Measurements from ENCODE around the gene OLFML2A. TPM values are rescaled to one million over a fixed set of nuclear protein-coding genes. Genes with fewer than 3 reads are reported as not detected.

Gene OLFML2A
- total and polyA plus RNA-seq, 10 donors: 3.0 to 187 (median 117) TPM

DNA sequence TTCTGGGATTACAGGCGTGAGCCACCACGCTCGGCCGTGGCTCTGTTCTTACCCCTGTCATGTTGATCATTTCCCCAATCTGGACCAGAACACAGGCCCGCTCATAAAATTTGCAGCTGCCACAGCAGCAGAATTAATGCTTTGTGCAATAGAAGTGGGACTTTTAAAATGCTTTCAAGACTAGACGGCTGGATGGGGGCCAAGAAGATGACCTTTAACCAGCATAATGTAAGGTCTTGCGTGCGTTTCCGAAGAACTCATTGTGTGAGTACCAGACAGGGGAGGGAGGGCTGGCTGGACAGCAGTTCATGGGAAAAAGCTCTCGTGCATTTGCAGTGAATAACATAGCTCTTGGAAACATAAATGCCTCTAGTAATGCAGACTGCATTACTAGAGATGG, 72.9 kb downstream of the OLFML2A start:
- H3K27me3 ChIP-seq (replicated peaks in 1 of 7): no peaks in the 10 kb centered on the region
- DNase-seq: no peak
- H3K9me3 ChIP-seq: no peaks in the 10 kb centered on the region
- H3K27ac ChIP-seq: no peak overlapping the region
- no peaks in the 10 kb centered on the region for H3K36me3 ChIP-seq
- intact Hi-C loops (cut with DNase I; ENCODE audit: low total_unique reads): loop anchor here (10.0 kb wide), 1 partner anchor 295 kb away; the partner anchor contains the start of gene SCAI
- no peak overlapping the region for H3K4me3 ChIP-seq
- H3K4me1 ChIP-seq: peaks cover 11 to 24% (median 16%) of the 10 kb centered on the region in 6 donors
- 59 to 77% (median 73%) methylated on average over 10 of the region's 10 CpGs for WGBS, 5 donors
- TF ChIP-seq POLR2AphosphoS5 (IDR thresholded peaks at IDR 0.05) (no peak), POLR2A (IDR thresholded peaks at IDR 0.05) (no peak)
- TF ChIP-seq, protein P1, sequence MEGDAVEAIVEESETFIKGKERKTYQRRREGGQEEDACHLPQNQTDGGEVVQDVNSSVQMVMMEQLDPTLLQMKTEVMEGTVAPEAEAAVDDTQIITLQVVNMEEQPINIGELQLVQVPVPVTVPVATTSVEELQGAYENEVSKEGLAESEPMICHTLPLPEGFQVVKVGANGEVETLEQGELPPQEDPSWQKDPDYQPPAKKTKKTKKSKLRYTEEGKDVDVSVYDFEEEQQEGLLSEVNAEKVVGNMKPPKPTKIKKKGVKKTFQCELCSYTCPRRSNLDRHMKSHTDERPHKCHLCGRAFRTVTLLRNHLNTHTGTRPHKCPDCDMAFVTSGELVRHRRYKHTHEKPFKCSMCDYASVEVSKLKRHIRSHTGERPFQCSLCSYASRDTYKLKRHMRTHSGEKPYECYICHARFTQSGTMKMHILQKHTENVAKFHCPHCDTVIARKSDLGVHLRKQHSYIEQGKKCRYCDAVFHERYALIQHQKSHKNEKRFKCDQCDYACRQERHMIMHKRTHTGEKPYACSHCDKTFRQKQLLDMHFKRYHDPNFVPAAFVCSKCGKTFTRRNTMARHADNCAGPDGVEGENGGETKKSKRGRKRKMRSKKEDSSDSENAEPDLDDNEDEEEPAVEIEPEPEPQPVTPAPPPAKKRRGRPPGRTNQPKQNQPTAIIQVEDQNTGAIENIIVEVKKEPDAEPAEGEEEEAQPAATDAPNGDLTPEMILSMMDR (IDR thresholded peaks at IDR 0.05 in 8 of 11, conservative IDR thresholded peaks at IDR 0.05 in 3 of 11): no peak

DNA sequence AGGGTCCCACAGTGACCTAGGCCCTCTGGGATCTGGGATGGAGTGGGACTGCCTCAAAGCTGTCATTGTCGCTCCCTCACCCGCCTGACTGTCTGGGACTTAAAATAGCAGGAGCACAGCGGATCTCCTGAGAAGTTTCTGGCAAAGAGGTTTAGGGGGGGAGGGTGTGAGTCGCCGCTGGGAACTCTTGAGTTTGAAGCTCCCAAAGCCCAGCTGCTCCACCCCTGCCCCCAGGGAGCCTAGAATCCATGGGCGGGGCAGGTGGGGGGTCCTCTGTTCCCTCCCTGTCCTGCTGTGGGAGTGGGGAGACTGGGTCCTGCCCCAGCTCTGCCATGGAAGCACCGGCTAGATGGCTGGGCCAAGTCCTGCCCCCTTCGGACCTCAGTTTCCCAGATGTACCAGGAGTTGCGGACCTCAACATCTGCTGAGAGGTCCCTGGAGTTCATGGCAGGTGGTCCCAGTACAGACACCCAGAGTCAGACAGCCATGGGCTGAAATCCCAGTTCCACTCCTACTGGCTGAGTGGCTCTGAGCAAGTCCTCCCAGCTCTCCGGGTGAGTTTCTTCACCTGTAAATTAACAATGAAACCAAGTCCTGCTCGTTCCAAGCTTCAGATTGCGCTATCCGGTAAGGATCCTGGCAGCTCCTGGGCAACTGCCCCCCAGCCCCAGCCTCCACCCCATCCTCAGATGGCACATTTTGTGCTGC, 75.3 kb downstream of the OLFML2A start:
- intact Hi-C loops (cut with DNase I; ENCODE audit: low total_unique reads): loop anchor here (2.0 to 10.0 kb wide), 2 partner anchors 77 to 293 kb away; partner anchors contain the start of gene SCAI
- DNase-seq: peak; percentile 71
- Histone ChIP-seq H3K27me3 (replicated peaks in 1 of 7) (no peaks in the 10 kb centered on the region), H3K27ac (peak overlapping the region in 5 of 8 donors; percentile 41 to 68 (median 51)), H3K36me3 (peaks cover 0 to 14% (median 13%) of the 10 kb centered on the region in 6 donors), H3K9me3 (no peaks in the 10 kb centered on the region), H3K4me1 (peaks cover 11 to 24% (median 16%) of the 10 kb centered on the region in 6 donors), H3K4me3 (peak overlapping the region in 2 of 8 donors; percentile 54 to 70)
- TF ChIP-seq POLR2AphosphoS5 (IDR thresholded peaks at IDR 0.05): no peak
- TF ChIP-seq, protein P1 (IDR thresholded peaks at IDR 0.05 in 8 of 11, conservative IDR thresholded peaks at IDR 0.05 in 3 of 11): no peak
- TF ChIP-seq POLR2A (IDR thresholded peaks at IDR 0.05): no peak
- 61 to 88% (median 80%) methylated on average over 11 to 13 of the region's 13 CpGs for WGBS, 5 donors

DNA sequence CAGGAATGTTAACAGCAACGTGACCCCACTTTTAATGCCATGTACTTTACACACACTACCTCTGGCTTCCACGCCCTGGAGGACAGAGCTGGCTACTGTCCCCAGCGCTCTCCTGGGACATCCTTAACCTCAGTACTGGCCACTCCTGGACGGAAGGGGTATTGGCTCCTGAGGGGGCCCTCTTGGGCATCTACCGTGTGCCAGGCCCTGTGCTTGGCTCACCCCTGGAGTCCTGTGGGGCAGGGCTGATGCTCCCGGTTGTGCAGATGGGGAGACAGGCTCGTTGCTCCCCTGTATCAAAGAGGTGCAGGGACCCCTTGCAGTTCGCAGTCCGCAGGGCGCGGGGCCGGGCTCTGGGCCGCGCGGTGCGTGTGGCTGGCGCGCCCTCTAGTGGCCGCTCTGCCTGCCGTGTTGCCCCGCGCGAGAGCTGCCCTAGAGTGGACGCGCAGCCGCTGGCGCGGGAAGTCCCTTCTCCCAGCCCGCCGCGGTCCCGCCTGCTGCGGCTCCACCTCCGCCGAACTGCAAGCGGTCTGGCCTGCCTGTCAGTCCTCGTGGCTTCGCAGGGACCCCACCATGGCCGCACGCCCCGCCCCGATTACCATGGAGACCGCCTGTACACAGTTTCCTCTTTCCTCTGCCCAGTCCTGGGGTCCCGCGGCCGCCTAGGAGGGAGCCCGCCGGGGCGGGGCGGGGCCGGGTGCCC, 76.0 kb downstream of the OLFML2A start, which contains the start of gene WDR38:
TSS of gene WDR38 (plus strand) at position 632 of the 703 bp plus-strand sequence. CDS start 72 bp downstream, outside the sequence.
- peak; percentile 95 for DNase-seq
- peaks cover 11 to 30% (median 16%) of the 10 kb centered on the region in 6 donors for H3K4me1 ChIP-seq
- H3K4me3 ChIP-seq: peak within 1 kb of the TSS; percentile 20 to 70 (median 42)

More for the DNA sequence above, 76.0 kb downstream of the OLFML2A start, which contains the start of gene WDR38:
- TF ChIP-seq POLR2A (IDR thresholded peaks at IDR 0.05) (no peak), POLR2AphosphoS5 (IDR thresholded peaks at IDR 0.05) (peak in 2 of 3 donors; percentile 62 to 78)
- TF ChIP-seq, protein P1 (IDR thresholded peaks at IDR 0.05 in 8 of 11, conservative IDR thresholded peaks at IDR 0.05 in 3 of 11): peak; percentile 89 to 100 (median 98)
- peaks cover 0 to 21% (median 20%) of the 10 kb centered on the region in 6 donors for H3K36me3 ChIP-seq
- H3K9me3 ChIP-seq: no peaks in the 10 kb centered on the region
- peak within 1 kb of the TSS in 6 of 8 donors; percentile 41 to 68 (median 50) for H3K27ac ChIP-seq
- 2 to 4% (median 3%) methylated on average over 21 to 51 of the region's 51 CpGs for WGBS, 5 donors
- intact Hi-C loops (cut with DNase I; ENCODE audit: low total_unique reads): loop anchor here (2.0 to 10.0 kb wide), 2 partner anchors 78 to 292 kb away; partner anchors contain the start of gene SCAI
- H3K27me3 ChIP-seq (replicated peaks in 1 of 7): no peaks in the 10 kb centered on the region

Data from spleen (tissue), 11 donors.